ENCODE data around the gene NTN5.
"Not testable (repeated sequence)": the region's sequence is repeated elsewhere in the genome, so short reads cannot be mapped to it uniquely, and the experiment has no call there.

The NTN5 gene

GRCh38 chr19:48632692-48633147, 40.1 kb downstream of the NTN5 start:
- no peak for DNase-seq (ENCODE audit: extremely low spot score)
- POLR2A ChIA-PET = interaction anchor here (0.7 to 3.4 kb wide), 3 partner anchors 11 to 277 kb away, joined by 5 to 16 read pairs (median 7); partner anchors contain the start of genes RPL18 and SPHK2
- no peak for TF ChIP-seq CTCF (IDR thresholded peaks at IDR 0.05; ENCODE audit: control extremely low read depth, extremely low read depth, low read depth, missing control alignments)
- CTCF ChIA-PET = interaction anchor here (2.2 to 2.7 kb wide), 2 partner anchors 9 to 13 kb away, joined by 5 to 20 read pairs; partner anchors contain the start of gene CA11

- CTCF ChIA-PET = interaction anchor here (1.0 to 2.2 kb wide), 2 partner anchors 14 to 24 kb away, joined by 4 to 5 read pairs; partner anchors contain the start of gene CA11
- not testable (repeated sequence) for DNase-seq (ENCODE audit: extremely low spot score)
- POLR2A ChIA-PET = interaction anchor here (0.7 to 3.4 kb wide), 2 partner anchors 10 to 13 kb away, joined by 5 to 16 read pairs; partner anchors contain the start of genes RPL18 and SPHK2
Observed at GRCh38 chr19:48632286-48632685, 40.5 kb downstream of the NTN5 start.

GRCh38 chr19:48631225-48631624, 41.6 kb downstream of the NTN5 start:
- no peak for TF ChIP-seq CTCF (IDR thresholded peaks at IDR 0.05; ENCODE audit: control extremely low read depth, extremely low read depth, low read depth, missing control alignments)
- POLR2A ChIA-PET = interaction anchor here (1.4 to 3.4 kb wide), 2 partner anchors 12 kb away, joined by 5 to 16 read pairs; partner anchors contain the start of genes RPL18 and SPHK2
- no peak for DNase-seq (ENCODE audit: extremely low spot score)
- CTCF ChIA-PET = interaction anchor here (1.0 to 2.2 kb wide), 2 partner anchors 15 to 23 kb away, joined by 4 to 5 read pairs; partner anchors contain the start of gene CA11

GRCh38 chr19:48630296-48631063, 42.3 kb downstream of the NTN5 start:
- ChIA-PET POLR2A (interaction anchor here (1.4 kb wide), 1 partner anchor 11 kb away, joined by 5 read pairs; the partner anchor contains the start of genes RPL18 and SPHK2), CTCF (no interaction called here)
- DNase-seq (ENCODE audit: extremely low spot score) = no peak
- no peak for TF ChIP-seq CTCF (IDR thresholded peaks at IDR 0.05; ENCODE audit: control extremely low read depth, extremely low read depth, low read depth, missing control alignments)

GRCh38 chr19:48629599-48630295, 43.1 kb downstream of the NTN5 start:
- POLR2A ChIA-PET = interaction anchor here (1.4 kb wide), 1 partner anchor 11 kb away, joined by 5 read pairs; the partner anchor contains the start of genes RPL18 and SPHK2

GRCh38 chr19:48629297-48629598, 43.6 kb downstream of the NTN5 start:
- no peak for DNase-seq (ENCODE audit: extremely low spot score)
- no peak for TF ChIP-seq CTCF (IDR thresholded peaks at IDR 0.05; ENCODE audit: control extremely low read depth, extremely low read depth, low read depth, missing control alignments)
- CTCF ChIA-PET = no interaction called here
- POLR2A ChIA-PET = no interaction called here

More at GRCh38 chr19:48629599-48630295, 43.1 kb downstream of the NTN5 start:
- no peak for DNase-seq (ENCODE audit: extremely low spot score)
- no peak for TF ChIP-seq CTCF (IDR thresholded peaks at IDR 0.05; ENCODE audit: control extremely low read depth, extremely low read depth, low read depth, missing control alignments)
- CTCF ChIA-PET = no interaction called here
